ENCODE data around the gene HLTF. TPM values are rescaled to one million over a fixed set of nuclear protein-coding genes. Genes with fewer than 3 reads are reported as not detected.
A peak's percentile ranks its signal among the peaks of the same experiment; 100 is the strongest.
"Not testable (repeated sequence)": the region's sequence is repeated elsewhere in the genome, so short reads cannot be mapped to it uniquely, and the experiment has no call there.

Gene HLTF
- total and polyA plus RNA-seq, 10 donors: 5.4 to 26.5 (median 19.2) TPM

GRCh38 chr3:148991219-148992026 lies 94.9 kb downstream of the HLTF start, which contains the start of gene GYG1:
Gene GYG1 (plus strand): TSS chr3:148991540. CDS start chr3:148991641, 101 bp downstream.
- Histone ChIP-seq H3K27me3 (replicated peaks in 1 of 7) (no peaks in the 10 kb centered on the region), H3K4me3 (peak within 1 kb of the TSS; percentile 70 to 92 (median 84)), H3K9me3 (no peaks in the 10 kb centered on the region), H3K36me3 (peaks cover 0 to 28% (median 20%) of the 10 kb centered on the region in 6 donors), H3K27ac (peak within 1 kb of the TSS; percentile 94 to 99 (median 95)), H3K4me1 (peaks cover 0 to 58% (median 33%) of the 10 kb centered on the region in 6 donors)
- DNase-seq: peak; percentile 96
- peak in 2 of 3 donors; percentile 24 to 51 for TF ChIP-seq POLR2A (IDR thresholded peaks at IDR 0.05)
- peak; percentile 93 to 96 (median 96) for TF ChIP-seq POLR2AphosphoS5 (IDR thresholded peaks at IDR 0.05)
- peak in 8 of 11 experiments; percentile 11 to 65 (median 46) for TF ChIP-seq CTCF (IDR thresholded peaks at IDR 0.05 in 8 of 11, conservative IDR thresholded peaks at IDR 0.05 in 3 of 11)
- 0% methylated on average over 25 to 91 of the region's 91 CpGs for WGBS, 5 donors
- intact Hi-C loops (cut with DNase I; ENCODE audit: low total_unique reads): no loop called here

GRCh38 chr3:148990236-148990635 lies 96.1 kb downstream of the HLTF start:
- WGBS, 5 donors: 44 to 63% (median 53%) methylated on average over 4 of the region's 4 CpGs
- TF ChIP-seq CTCF (IDR thresholded peaks at IDR 0.05 in 8 of 11, conservative IDR thresholded peaks at IDR 0.05 in 3 of 11) (no peak), POLR2AphosphoS5 (IDR thresholded peaks at IDR 0.05) (no peak), POLR2A (IDR thresholded peaks at IDR 0.05) (no peak)
- H3K4me3 ChIP-seq: peak overlapping the region in 2 of 8 donors; percentile 81 to 92
- peak overlapping the region in 7 of 8 donors; percentile 94 to 99 (median 95) for H3K27ac ChIP-seq
- no peaks in the 10 kb centered on the region for H3K9me3 ChIP-seq
- no peaks in the 10 kb centered on the region for H3K27me3 ChIP-seq (replicated peaks in 1 of 7)
- intact Hi-C loops (cut with DNase I; ENCODE audit: low total_unique reads): no loop called here
- no peak for DNase-seq
- H3K36me3 ChIP-seq: peaks cover 0 to 16% (median 11%) of the 10 kb centered on the region in 6 donors
- peaks cover 0 to 51% (median 33%) of the 10 kb centered on the region in 6 donors for H3K4me1 ChIP-seq

GRCh38 chr3:148987551-148987950 lies 98.8 kb downstream of the HLTF start:
- H3K9me3 ChIP-seq; H3K36me3 ChIP-seq; DNase-seq; intact Hi-C loops (cut with DNase I; ENCODE audit: low total_unique reads); H3K27me3 ChIP-seq (replicated peaks in 1 of 7); H3K27ac ChIP-seq; H3K4me3 ChIP-seq: not testable (repeated sequence)
- TF ChIP-seq POLR2A (IDR thresholded peaks at IDR 0.05): peak in 1 of 3 donors; percentile 5
- WGBS, 5 donors: 89 to 97% (median 94%) methylated on average over 10 to 29 of the region's 29 CpGs
- peaks cover 0 to 31% (median 14%) of the 10 kb centered on the region in 6 donors for H3K4me1 ChIP-seq

- Histone ChIP-seq H3K27me3 (replicated peaks in 1 of 7) (peaks cover 0 to 5% (median 0%) of the 10 kb centered on the region in 7 donors), H3K4me3 (no peak overlapping the region), H3K36me3 (no peaks in the 10 kb centered on the region), H3K4me1 (no peaks in the 10 kb centered on the region), H3K27ac (no peak overlapping the region), H3K9me3 (no peaks in the 10 kb centered on the region)
- 92 to 100% (median 95%) methylated on average over 1 of the region's 1 CpG for WGBS, 5 donors
- no peak for TF ChIP-seq POLR2A (IDR thresholded peaks at IDR 0.05)
- TF ChIP-seq CTCF (IDR thresholded peaks at IDR 0.05 in 8 of 11, conservative IDR thresholded peaks at IDR 0.05 in 3 of 11): no peak
- no peak for TF ChIP-seq POLR2AphosphoS5 (IDR thresholded peaks at IDR 0.05)
- no peak for DNase-seq
- intact Hi-C loops (cut with DNase I; ENCODE audit: low total_unique reads): no loop called here
These were observed 105.1 kb downstream of the HLTF start for GRCh38 chr3:148981273-148981672.

Small RNA genes lying within 50 kb of the gene (small RNA-seq; reads per million reads assigned to genes)
- gene RF00019: 0 reads per million in 4 donors

Other genes with a start within 250 kb of the HLTF start
- gene CPA3, start 221.2 kb downstream of the HLTF start, total RNA-seq: 1 to 10 TPM in 2 of 7 donors, under 1 TPM in 3, not detected in 2; 0.25 to 5.6 (median 0.77) TPM
- gene CPA3, start 221.2 kb downstream of the HLTF start, polyA plus RNA-seq: under 1 TPM in 2 of 3 donors, not detected in 1; 0.06 TPM
- gene GYG1, start 95.0 kb downstream of the HLTF start, total RNA-seq: 100 to 1,000 TPM in 2 of 7 donors, 10 to 100 TPM in 5; 50.8 to 117 (median 58.3) TPM
- gene GYG1, start 95.0 kb downstream of the HLTF start, polyA plus RNA-seq: 10 to 100 TPM; 21.4 to 49.7 (median 28.5) TPM
- 10 to 100 TPM; 27.4 to 59.7 (median 41.9) TPM for gene HPS3, start 43.1 kb upstream of the HLTF start, total RNA-seq
- 10 to 100 TPM; 16.2 to 18.8 (median 17.4) TPM for gene HPS3, start 43.1 kb upstream of the HLTF start, polyA plus RNA-seq
- gene CP, start 135.3 kb upstream of the HLTF start, total RNA-seq: 100 to 1,000 TPM in 4 of 7 donors, 10 to 100 TPM in 3; 42.0 to 121 (median 101) TPM
- 10 to 100 TPM; 16.1 to 40.4 (median 25.2) TPM for gene CP, start 135.3 kb upstream of the HLTF start, polyA plus RNA-seq
- gene TM4SF18, start 247.1 kb upstream of the HLTF start, total RNA-seq: 10 to 100 TPM; 14.9 to 97.4 (median 59.7) TPM
- gene TM4SF18, start 247.1 kb upstream of the HLTF start, polyA plus RNA-seq: 10 to 100 TPM in 1 of 3 donors, 1 to 10 TPM in 2; 6.6 to 23.1 (median 6.9) TPM